Effector memory CD8-positive, alpha-beta T cell (primary cell): ENCODE data around the gene RHEBL1.

ENCODE experiments used
- ATAC-seq: fragments of 150-1000 bp; cut with Tn5 transposase; replicated peaks from 2 replicates; pipeline ENCODE4 v1.10.0; 2021; ENCODE audit warnings: mild to moderate bottlenecking, moderate library complexity
- DNase-seq, 3 experiments: peaks; one replicate each; pipeline ENCODE4 v3.0.0; 2021
- H3K27ac Mint-ChIP-seq, 2 donors: one replicate each; pipeline ENCODE4 v1.8.0; 2022; ENCODE audit warnings: mild to moderate bottlenecking in 2 of 2, mixed read lengths in 2 of 2, moderate library complexity in 2 of 2
- H3K27me3 Mint-ChIP-seq, 2 donors: one replicate each; pipeline ENCODE4 v1.8.0; 2022; ENCODE audit warnings: mixed read lengths in 2 of 2
- H3K36me3 Mint-ChIP-seq: one replicate; pipeline ENCODE4 v1.8.0; 2022; ENCODE audit warnings: mild to moderate bottlenecking, moderate library complexity, mixed read lengths; ENCODE audit not compliant: insufficient read depth
- H3K4me1 Mint-ChIP-seq, 2 donors: one replicate each; pipeline ENCODE4 v1.8.0; 2022; ENCODE audit warnings: low read depth in 2 of 2, mixed read lengths in 2 of 2
- H3K4me3 Mint-ChIP-seq, 2 donors: one replicate each; pipeline ENCODE4 v1.8.0; 2022; ENCODE audit warnings: mild to moderate bottlenecking in 2 of 2, mixed read lengths in 2 of 2, moderate library complexity in 2 of 2
- H3K9me3 Mint-ChIP-seq, 2 donors: one replicate each; pipeline ENCODE4 v1.8.0; 2022; ENCODE audit warnings: mixed read lengths in 2 of 2

The RHEBL1 gene

GRCh38 chr12:49055092-49055491 is 14.7 kb downstream of the RHEBL1 start:
- Mint-ChIP-seq H3K27me3 (no peaks in the 10 kb centered on the region), H3K4me3 (peak overlapping the region in 1 of 2 donors; percentile 94), H3K4me1 (peaks cover 52 to 67% of the 10 kb centered on the region in 2 donors), H3K27ac (peak overlapping the region; percentile 90 to 97), H3K36me3 (peaks cover 55% of the 10 kb centered on the region), H3K9me3 (no peaks in the 10 kb centered on the region)
- DNase-seq (no peak), ATAC-seq (no peak)

GRCh38 chr12:49054524-49054923 is 15.3 kb downstream of the RHEBL1 start:
- no peak for ATAC-seq
- Mint-ChIP-seq H3K9me3 (no peaks in the 10 kb centered on the region), H3K4me3 (no peak overlapping the region), H3K4me1 (peaks cover 52 to 67% of the 10 kb centered on the region in 2 donors), H3K27ac (no peak overlapping the region), H3K36me3 (peaks cover 60% of the 10 kb centered on the region), H3K27me3 (no peaks in the 10 kb centered on the region)
- DNase-seq = no peak

GRCh38 chr12:49054096-49054495 is 15.7 kb downstream of the RHEBL1 start:
- Mint-ChIP-seq H3K4me1 (peaks cover 48 to 62% of the 10 kb centered on the region in 2 donors), H3K9me3 (no peaks in the 10 kb centered on the region), H3K4me3 (no peak overlapping the region), H3K36me3 (peaks cover 60% of the 10 kb centered on the region), H3K27me3 (no peaks in the 10 kb centered on the region), H3K27ac (no peak overlapping the region)
- ATAC-seq (no peak), DNase-seq (no peak)

- H3K4me3 Mint-ChIP-seq = no peak overlapping the region
- ATAC-seq = no peak
- H3K36me3 Mint-ChIP-seq = peaks cover 64% of the 10 kb centered on the region
- no peaks in the 10 kb centered on the region for H3K9me3 Mint-ChIP-seq
- H3K27me3 Mint-ChIP-seq = no peaks in the 10 kb centered on the region
- DNase-seq = no peak
- H3K4me1 Mint-ChIP-seq = peaks cover 33 to 52% of the 10 kb centered on the region in 2 donors
- H3K27ac Mint-ChIP-seq = peak overlapping the region; percentile 18 to 51
Measured at GRCh38 chr12:49052451-49053208, 17.1 kb downstream of the RHEBL1 start.

GRCh38 chr12:49051777-49052438 is 17.9 kb downstream of the RHEBL1 start:
- H3K36me3 Mint-ChIP-seq = peaks cover 71% of the 10 kb centered on the region
- ATAC-seq (no peak), DNase-seq (no peak)
- H3K27ac Mint-ChIP-seq = peak overlapping the region; percentile 18 to 51
- H3K27me3 Mint-ChIP-seq = no peaks in the 10 kb centered on the region
- H3K4me3 Mint-ChIP-seq = no peak overlapping the region
- H3K9me3 Mint-ChIP-seq = no peaks in the 10 kb centered on the region
- peaks cover 26 to 45% of the 10 kb centered on the region in 2 donors for H3K4me1 Mint-ChIP-seq

- no peak overlapping the region for H3K4me3 Mint-ChIP-seq
- H3K27me3 Mint-ChIP-seq = no peaks in the 10 kb centered on the region
- ATAC-seq (no peak), DNase-seq (no peak)
- peak overlapping the region in 1 of 2 donors; percentile 18 for H3K27ac Mint-ChIP-seq
- H3K36me3 Mint-ChIP-seq = peaks cover 76% of the 10 kb centered on the region
- peaks cover 20 to 41% of the 10 kb centered on the region in 2 donors for H3K4me1 Mint-ChIP-seq
- no peaks in the 10 kb centered on the region for H3K9me3 Mint-ChIP-seq
Measured at GRCh38 chr12:49051373-49051764, 18.4 kb downstream of the RHEBL1 start.

- Mint-ChIP-seq H3K36me3 (peaks cover 83% of the 10 kb centered on the region), H3K27ac (peak overlapping the region; percentile 51 to 55), H3K9me3 (no peaks in the 10 kb centered on the region), H3K27me3 (no peaks in the 10 kb centered on the region), H3K4me3 (no peak overlapping the region), H3K4me1 (peaks cover 14 to 35% of the 10 kb centered on the region in 2 donors)
- ATAC-seq = no peak
- no peak for DNase-seq
Measured at GRCh38 chr12:49050507-49051372, 19.0 kb downstream of the RHEBL1 start.

GRCh38 chr12:49049566-49050224 is 20.1 kb downstream of the RHEBL1 start:
- no peak overlapping the region for H3K4me3 Mint-ChIP-seq
- DNase-seq = no peak
- H3K27me3 Mint-ChIP-seq = no peaks in the 10 kb centered on the region
- H3K9me3 Mint-ChIP-seq = no peaks in the 10 kb centered on the region
- peaks cover 85% of the 10 kb centered on the region for H3K36me3 Mint-ChIP-seq
- peaks cover 4 to 25% of the 10 kb centered on the region in 2 donors for H3K4me1 Mint-ChIP-seq
- no peak for ATAC-seq
- peak overlapping the region; percentile 51 to 55 for H3K27ac Mint-ChIP-seq

GRCh38 chr12:49048953-49049352 is 20.8 kb downstream of the RHEBL1 start:
- Mint-ChIP-seq H3K36me3 (peaks cover 90% of the 10 kb centered on the region), H3K27me3 (no peaks in the 10 kb centered on the region), H3K9me3 (no peaks in the 10 kb centered on the region), H3K27ac (peak overlapping the region in 1 of 2 donors; percentile 35), H3K4me3 (no peak overlapping the region), H3K4me1 (peaks cover 8 to 27% of the 10 kb centered on the region in 2 donors)
- DNase-seq (no peak), ATAC-seq (no peak)

- Mint-ChIP-seq H3K27me3 (no peaks in the 10 kb centered on the region), H3K4me1 (peaks cover 13 to 22% of the 10 kb centered on the region in 2 donors), H3K4me3 (no peak overlapping the region), H3K36me3 (peaks cover 89% of the 10 kb centered on the region), H3K27ac (peak overlapping the region; percentile 19 to 62), H3K9me3 (no peaks in the 10 kb centered on the region)
- no peak for DNase-seq
- ATAC-seq = no peak
Measured at GRCh38 chr12:49046129-49046895, 23.5 kb downstream of the RHEBL1 start.

GRCh38 chr12:49044660-49045059 is 25.1 kb downstream of the RHEBL1 start:
- H3K27ac Mint-ChIP-seq = peak overlapping the region; percentile 92 to 94
- no peaks in the 10 kb centered on the region for H3K27me3 Mint-ChIP-seq
- H3K4me1 Mint-ChIP-seq = peaks cover 13 to 18% of the 10 kb centered on the region in 2 donors
- peaks cover 88% of the 10 kb centered on the region for H3K36me3 Mint-ChIP-seq
- DNase-seq (no peak), ATAC-seq (no peak)
- no peaks in the 10 kb centered on the region for H3K9me3 Mint-ChIP-seq
- H3K4me3 Mint-ChIP-seq = peak overlapping the region; percentile 38 to 53

GRCh38 chr12:49043856-49044258 is 25.9 kb downstream of the RHEBL1 start:
- ATAC-seq = peak; percentile 82
- Mint-ChIP-seq H3K27me3 (no peaks in the 10 kb centered on the region), H3K36me3 (peaks cover 89% of the 10 kb centered on the region), H3K4me3 (peak overlapping the region; percentile 22 to 53), H3K9me3 (no peaks in the 10 kb centered on the region), H3K27ac (peak overlapping the region; percentile 92 to 94), H3K4me1 (peaks cover 13 to 18% of the 10 kb centered on the region in 2 donors)
- DNase-seq = peak; percentile 83 to 90 (median 89)
